A549 (cell line): ENCODE measurements around the gene SLC2A4RG. TPM values are rescaled to one million over a fixed set of nuclear protein-coding genes. Genes with fewer than 3 reads are reported as not detected.

ENCODE experiments used
- ATAC-seq, 2 experiments: fragments of 200-7000 bp in 1 of 2; fragments of >200 bp in 1 of 2; cut with Nextera tagmentation in 1 of 2; cut with Tn5 transposase in 1 of 2; 3 replicates each; pipeline versions ENCODE4 v1.8.0 to v1.9.1; 2018 to 2020; ENCODE audit warnings: mild to moderate bottlenecking in 1 of 2, moderate library complexity in 1 of 2
- CTCF ChIA-PET: fragments of 300-600 bp; sonication (Branson Sonifier 250); formaldehyde crosslinking; extraction: SDS; loops from one replicate; lab custom pipeline; 2021; ENCODE audit warnings: antibody characterized with exemption, inconsistent platforms; lab: Yijun Ruan, JAX
- POLR2A ChIA-PET: fragments of 350-600 bp; formaldehyde crosslinking; extraction: SDS; loops from one replicate; lab custom pipeline; 2021; ENCODE audit warnings: antibody characterized with exemption, inconsistent platforms; lab: Yijun Ruan, JAX
- DNase-seq, 2 experiments: peaks; one replicate each; pipeline versions ENCODE4 v3.0.0 to v3.0.0-alpha.2; 2011 to 2016; ENCODE audit warnings: low read depth in 1 of 2, low spot score in 1 of 2
- FAIRE-seq: peaks from 2 replicates; lab custom pipeline; 2011; peaks lifted over from hg19 to GRCh38; lab: Jason Lieb, UNC
- H3K27ac ChIP-seq, 2 experiments: fragments of >200 bp; sonication (Bioruptor Twin); formaldehyde crosslinking; 3 replicates each; pipeline ENCODE4 v1.5.1; 2016 to 2017
- H3K4me1 ChIP-seq: fragments of >200 bp; sonication (Bioruptor Twin); formaldehyde crosslinking; 3 replicates; pipeline ENCODE4 v1.6.1; 2016
- H3K4me2 ChIP-seq: fragments of >200 bp; sonication (Bioruptor Twin); formaldehyde crosslinking; 3 replicates; pipeline ENCODE4 v1.6.1; 2016
- H3K4me3 ChIP-seq: fragments of >200 bp; sonication (Bioruptor Twin); formaldehyde crosslinking; 3 replicates; pipeline ENCODE4 v1.5.1; 2016
- H3K9me3 ChIP-seq: fragments of >200 bp; sonication (Bioruptor Twin); formaldehyde crosslinking; 3 replicates; pipeline ENCODE4 v1.6.1; 2016
- CBX8 ChIP-seq: fragments of 200-600 bp; sonication (generic); IDR thresholded peaks from 2 replicates; pipeline ENCODE4 v1.6.1; 2016
- CEBPB ChIP-seq, 2 experiments: fragments of >200 bp in 1 of 2; sonication (Bioruptor Twin) in 1 of 2; formaldehyde crosslinking in 1 of 2; IDR thresholded peaks; 2 replicates each; pipeline ENCODE4 v1.6.1; 2012 to 2016
- CHD4 ChIP-seq: fragments of 200-600 bp; sonication (generic); IDR thresholded peaks from 2 replicates; pipeline ENCODE4 v1.6.1; 2016; ENCODE audit warnings: antibody characterized with exemption, mild to moderate bottlenecking, borderline replicate concordance
- CTCF ChIP-seq: fragments of >200 bp; sonication (Bioruptor Twin); formaldehyde crosslinking; IDR thresholded peaks from 3 replicates; pipeline ENCODE4 v1.5.1; 2016
- EHMT2 ChIP-seq: fragments of 200-600 bp; sonication (generic); IDR thresholded peaks from 2 replicates; pipeline ENCODE4 v1.6.1; 2016; ENCODE audit warnings: antibody characterized with exemption, low read depth, mild to moderate bottlenecking, moderate library complexity
- ELK1 ChIP-seq: fragments of 150-350 bp; IDR thresholded peaks from 2 replicates; pipeline ENCODE4 v1.6.1; 2014; ENCODE audit warnings: low read depth, mild to moderate bottlenecking, low read length
- EP300 ChIP-seq, 2 experiments: fragments of >200 bp; sonication (Bioruptor Twin); formaldehyde crosslinking; IDR thresholded peaks; 2 replicates in 1 of 2; 3 replicates in 1 of 2; pipeline ENCODE4 v1.6.1; 2016 to 2017
- ESRRA ChIP-seq: fragments of 150-350 bp; IDR thresholded peaks from 2 replicates; pipeline ENCODE4 v1.6.1; 2014; ENCODE audit warnings: mild to moderate bottlenecking, low read length, borderline replicate concordance
- FOSB ChIP-seq: fragments of 250-450 bp; sonication (Bioruptor Pico); IDR thresholded peaks from 2 replicates; pipeline ENCODE4 v1.5.0; 2020; ENCODE audit warnings: mild to moderate bottlenecking, moderate library complexity
- GATA3 ChIP-seq: IDR thresholded peaks from 2 replicates; pipeline ENCODE4 v1.6.1; 2012; ENCODE audit warnings: borderline replicate concordance
- HES2 ChIP-seq: fragments of >200 bp; sonication (Bioruptor Twin); formaldehyde crosslinking; IDR thresholded peaks from 2 replicates; pipeline ENCODE4 v1.6.1; 2016
- HEYL ChIP-seq: fragments of 250-450 bp; sonication (Bioruptor Pico); IDR thresholded peaks from 2 replicates; pipeline ENCODE4 v1.8.0; 2021; ENCODE audit warnings: mild to moderate bottlenecking, moderate library complexity
- HOXB13 ChIP-seq: fragments of 250-450 bp; sonication (Bioruptor Pico); IDR thresholded peaks from 2 replicates; pipeline ENCODE4 v1.5.0; 2020; ENCODE audit warnings: low read depth, mild to moderate bottlenecking, moderate library complexity
- JUNB ChIP-seq: fragments of >200 bp; sonication (Bioruptor Twin); formaldehyde crosslinking; IDR thresholded peaks from 2 replicates; pipeline ENCODE4 v1.6.1; 2016
- MAX ChIP-seq: IDR thresholded peaks from 2 replicates; pipeline ENCODE4 v1.6.1; 2012
- MYC ChIP-seq: IDR thresholded peaks from 2 replicates; pipeline ENCODE4 v1.6.1; 2012; ENCODE audit warnings: mild to moderate bottlenecking, inconsistent platforms, low read length, improper control_type of control experiment, borderline replicate concordance
- NPAS2 ChIP-seq: fragments of 250-450 bp; sonication (Bioruptor Pico); IDR thresholded peaks from 2 replicates; pipeline ENCODE4 v1.8.0; 2022; ENCODE audit warnings: mild to moderate bottlenecking, moderate library complexity, borderline replicate concordance
- NR3C1 ChIP-seq: fragments of >200 bp; sonication (Bioruptor Twin); formaldehyde crosslinking; IDR thresholded peaks from 3 replicates; pipeline ENCODE4 v1.6.1; 2017
- PBX3 ChIP-seq: IDR thresholded peaks from 2 replicates; pipeline ENCODE4 v1.6.1; 2012
- RFX5 ChIP-seq: fragments of 450-650 bp; IDR thresholded peaks from 2 replicates; pipeline ENCODE4 v1.7.1; 2014; ENCODE audit warnings: antibody characterized with exemption, mild to moderate bottlenecking, moderate library complexity
- TP53 ChIP-seq: fragments of 250-450 bp; sonication (Bioruptor Pico); IDR thresholded peaks from 2 replicates; pipeline ENCODE4 v1.5.0; 2021; ENCODE audit warnings: mild to moderate bottlenecking, moderate library complexity
- USF2 ChIP-seq: fragments of 450-650 bp; IDR thresholded peaks from 2 replicates; pipeline ENCODE4 v1.6.1; 2014; ENCODE audit warnings: antibody characterized with exemption
- ZC3H11A ChIP-seq: fragments of 450-650 bp; IDR thresholded peaks from 2 replicates; pipeline ENCODE4 v1.6.1; 2014; ENCODE audit warnings: antibody characterized with exemption, mild to moderate bottlenecking
- ZFP36 ChIP-seq: fragments of 450-650 bp; IDR thresholded peaks from 2 replicates; pipeline ENCODE4 v1.6.1; 2014; ENCODE audit warnings: borderline replicate concordance; ENCODE audit not compliant: partially characterized antibody
- WGBS: methylation state at CpG from one replicate; pipeline ENCODE4 v1.1.6; 2017; ENCODE audit errors: missing lambda C conversion rate; 5-methylcytosine and 5-hydroxymethylcytosine counted together
- polyA plus RNA-seq, 4 experiments: library from polyadenylated mRNA; depleted of rRNA in 3 of 4; stranded (reverse); fragments of >200 nt; fragmentation: RNase III in 1 of 4; extraction: RNeasy Plus Mini Kit Qiagen cat#74134 plus additional on column Dnase treatment in 1 of 4; gene quantifications; 2 replicates in 3 of 4; 3 replicates in 1 of 4; pipeline ENCODE4 v1.2.3, GENCODE V29; 2011 to 2017

Gene SLC2A4RG
- polyA plus RNA-seq, 2 of the 4 experiments (the other 2 are of a cell fraction) = 28.1 to 64.6 TPM

- no peak for TF ChIP-seq HOXB13
- TF ChIP-seq GATA3 = no peak
- TF ChIP-seq CTCF = no peak
- TF ChIP-seq HES2 = no peak
- no peak for TF ChIP-seq EHMT2
- no peak for TF ChIP-seq FOSB (CRISPR knock-in tag)
- TF ChIP-seq NR3C1 = no peak
- no peak for TF ChIP-seq USF2
- no peak for TF ChIP-seq ZC3H11A
- TF ChIP-seq ELK1 = no peak
- TF ChIP-seq ZFP36 = no peak
- TF ChIP-seq CEBPB (IDR thresholded peaks at IDR 0.05) = no peak
- TF ChIP-seq MAX = no peak
- TF ChIP-seq JUNB = no peak
- TF ChIP-seq PBX3 = no peak
- TF ChIP-seq CBX8 = no peak
- Histone ChIP-seq H3K4me3 (no peak overlapping the region), H3K4me2 (no peak overlapping the region), H3K4me1 (no peaks in the 10 kb centered on the region), H3K27ac (no peak overlapping the region), H3K9me3 (no peaks in the 10 kb centered on the region)
- no peak for ATAC-seq
- POLR2A ChIA-PET = no interaction called here
- WGBS = 76% methylated on average over 3 of the region's 7 CpGs
- CTCF ChIA-PET = no interaction called here
- no peak for DNase-seq
- FAIRE-seq = no peak
Measured at GRCh38 chr20:63758152-63758551, 18.6 kb downstream of the SLC2A4RG start.

GRCh38 chr20:63759377-63759901 is 19.9 kb downstream of the SLC2A4RG start:
- no peaks in the 10 kb centered on the region for H3K9me3 ChIP-seq
- ATAC-seq (no peak), DNase-seq (no peak), FAIRE-seq (no peak)
- no peak overlapping the region for H3K27ac ChIP-seq
- H3K4me3 ChIP-seq = no peak overlapping the region
- no peak for TF ChIP-seq ZFP36
- no peak for TF ChIP-seq HES2
- no peak for TF ChIP-seq PBX3
- no peak for TF ChIP-seq EP300 (IDR thresholded peaks at IDR 0.05)
- no peak for TF ChIP-seq NPAS2 (CRISPR knock-in tag)
- no peak for TF ChIP-seq ESRRA
- TF ChIP-seq RFX5 = no peak
- TF ChIP-seq CHD4 = no peak
- TF ChIP-seq MYC = no peak
- no peak for TF ChIP-seq HEYL (CRISPR knock-in tag)
- TF ChIP-seq EHMT2 = no peak
- TF ChIP-seq CTCF = no peak
- TF ChIP-seq TP53 (CRISPR knock-in tag) = no peak
- CTCF ChIA-PET = interaction anchor here (0.7 to 2.4 kb wide), 2 partner anchors 16 to 59 kb away, joined by 5 to 8 read pairs; no protein-coding TSS in a partner anchor
- 77% methylated on average over 7 of the region's 7 CpGs for WGBS
- H3K4me2 ChIP-seq = no peak overlapping the region
- no peaks in the 10 kb centered on the region for H3K4me1 ChIP-seq
- POLR2A ChIA-PET = no interaction called here
